ENCODE data around the gene FAM3C.

The FAM3C gene

DNA sequence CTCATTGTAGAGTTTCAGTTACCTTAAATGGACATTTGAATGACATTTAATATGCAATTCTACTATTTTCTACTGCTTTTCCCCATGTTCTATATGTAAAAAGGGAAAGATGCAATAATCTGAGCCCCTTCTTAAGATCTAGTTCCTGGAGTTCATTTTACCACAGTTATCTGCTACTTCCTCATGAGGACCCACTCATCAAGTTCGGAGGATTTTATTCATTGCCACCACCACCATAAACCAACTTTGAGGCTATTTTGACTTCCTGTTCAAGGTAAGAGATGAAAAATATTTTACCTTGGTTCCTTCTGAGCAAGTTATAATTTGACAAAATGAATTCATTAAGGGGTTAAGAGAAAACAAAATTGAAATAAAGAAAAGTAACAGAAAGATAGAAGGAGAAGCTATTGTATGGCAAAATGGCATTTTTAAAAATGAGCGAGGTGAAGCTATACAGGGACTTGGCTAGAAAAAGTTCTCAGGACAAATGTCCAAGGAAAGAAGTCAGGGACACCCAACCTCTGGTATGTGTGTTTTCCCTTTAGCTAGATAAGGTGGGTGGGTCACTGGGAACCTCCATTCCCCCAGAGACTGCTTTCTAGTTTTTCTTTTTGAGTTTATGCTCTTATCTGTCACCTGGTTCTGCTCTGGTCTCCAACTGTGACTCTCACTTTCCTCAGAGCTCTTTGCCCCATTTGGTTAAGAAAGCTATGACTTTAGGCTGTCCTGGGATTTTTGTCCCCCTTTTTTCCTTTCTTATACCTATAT, 14.9 kb upstream of the FAM3C start:
- no peak for DNase-seq

DNA sequence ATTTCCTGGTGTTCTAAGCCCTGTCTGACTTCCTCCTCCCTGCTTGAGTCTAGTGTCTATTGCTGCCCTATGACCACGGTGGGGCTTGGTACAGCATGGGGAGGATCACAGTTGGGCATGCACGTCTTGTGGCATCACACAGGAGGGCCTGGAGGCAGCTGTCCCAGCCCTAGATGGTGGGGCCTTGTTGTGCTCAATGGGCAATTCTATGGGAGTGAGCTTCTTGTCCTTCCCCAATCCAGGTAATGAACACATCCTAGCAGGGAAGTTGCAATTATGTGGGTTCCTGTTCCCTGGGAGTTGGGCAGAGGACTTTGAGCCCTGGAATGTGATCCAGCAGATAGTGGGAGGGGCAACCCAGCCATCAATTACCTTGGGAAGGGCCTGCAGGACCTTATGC, 10.8 kb upstream of the FAM3C start:
- no peak for DNase-seq

DNA sequence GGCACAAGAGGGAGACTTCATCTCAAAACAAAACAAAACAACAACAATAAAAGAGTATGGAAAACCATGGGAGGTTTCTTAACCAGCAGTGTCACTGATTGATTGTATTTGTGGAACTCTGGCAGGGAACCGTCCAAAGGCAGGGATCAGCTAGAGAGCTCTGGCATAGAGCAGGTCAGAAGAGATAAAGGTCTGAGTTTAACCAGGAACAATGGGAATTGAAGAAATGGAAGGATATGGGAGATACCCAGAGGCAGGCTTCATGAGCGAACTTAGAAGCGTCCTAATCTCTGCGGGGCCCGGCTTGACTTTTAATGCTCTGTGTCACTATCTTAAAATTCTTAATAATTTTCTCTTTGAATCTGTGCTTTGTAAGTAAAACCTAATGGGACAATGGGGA, 10.4 kb upstream of the FAM3C start:
- no peak for DNase-seq

DNA sequence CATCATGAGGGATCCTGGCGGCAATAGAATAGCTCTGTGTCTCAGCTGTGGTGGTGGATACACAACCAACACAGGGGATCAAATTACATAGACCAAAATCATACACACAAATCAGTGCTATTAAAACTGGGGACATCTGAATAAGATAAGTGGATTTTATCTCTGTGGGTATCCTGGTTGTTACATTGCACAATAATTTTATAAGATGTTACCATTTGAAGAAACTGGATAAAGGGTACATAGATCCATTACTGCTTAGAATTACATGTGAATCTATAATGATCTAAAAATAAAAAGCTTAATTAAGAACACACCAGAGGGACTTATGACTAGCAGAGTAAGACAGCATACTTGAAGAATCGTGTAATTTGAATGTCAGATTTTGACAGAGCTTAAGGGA, 8.2 kb upstream of the FAM3C start:
- no peak for DNase-seq

DNA sequence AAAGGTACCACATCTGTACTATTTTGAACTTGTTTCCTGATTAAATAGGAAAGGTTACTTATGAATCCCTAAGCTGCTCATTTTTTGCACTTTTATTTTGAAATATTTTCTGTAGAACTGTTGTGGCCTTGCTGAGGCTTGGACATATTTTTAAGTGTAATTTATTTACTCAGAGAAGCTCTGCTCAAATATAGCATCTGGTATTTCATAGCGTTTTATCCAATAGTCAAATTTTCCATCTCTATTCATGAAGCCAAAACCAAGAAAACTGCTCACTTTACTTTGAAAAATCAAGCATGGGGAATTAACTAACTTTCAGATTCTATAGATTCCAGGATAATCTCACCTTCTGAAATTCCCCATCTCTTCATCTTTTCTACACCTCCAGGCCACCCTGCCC, 6.6 kb upstream of the FAM3C start:
- DNase-seq: no peak

DNA sequence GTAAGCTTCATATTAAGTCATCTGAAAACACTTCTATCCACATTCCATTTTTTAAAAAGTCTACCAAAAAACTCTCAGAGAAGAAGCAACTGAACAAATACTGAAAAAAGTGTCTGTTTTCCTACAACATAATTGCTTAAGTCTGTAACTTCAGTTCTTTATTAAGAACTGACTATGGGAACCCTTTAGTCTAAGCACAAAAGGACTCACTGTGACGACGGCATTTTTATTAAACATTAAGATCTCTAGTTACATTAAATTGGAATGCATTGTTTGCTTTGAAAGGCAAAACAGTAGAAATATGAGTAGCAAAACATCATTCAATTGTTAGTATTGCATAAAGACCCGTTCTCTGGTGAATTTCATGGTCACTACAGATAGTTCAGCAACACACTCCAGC, 5.8 kb upstream of the FAM3C start:
- no peak for DNase-seq

DNA sequence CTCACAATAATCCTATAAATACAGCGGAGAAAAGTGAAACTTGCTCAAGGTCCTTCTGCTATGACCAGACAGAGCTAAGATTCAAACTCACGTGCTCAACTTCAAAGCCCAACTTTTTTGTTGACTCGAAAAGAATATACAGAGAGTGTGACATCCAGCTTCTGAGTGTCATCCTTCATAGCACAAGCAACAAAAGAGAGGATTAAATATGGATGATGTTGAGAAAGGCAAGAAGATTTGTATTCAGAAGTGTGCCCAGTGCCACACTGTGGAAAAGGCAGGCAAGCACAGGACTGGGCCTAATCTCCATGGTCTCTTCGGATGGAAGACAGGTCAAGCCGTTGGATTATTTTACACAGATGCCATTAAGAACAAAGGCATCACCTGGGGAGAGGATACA, 2.1 kb upstream of the FAM3C start:
- DNase-seq: no peak

DNA sequence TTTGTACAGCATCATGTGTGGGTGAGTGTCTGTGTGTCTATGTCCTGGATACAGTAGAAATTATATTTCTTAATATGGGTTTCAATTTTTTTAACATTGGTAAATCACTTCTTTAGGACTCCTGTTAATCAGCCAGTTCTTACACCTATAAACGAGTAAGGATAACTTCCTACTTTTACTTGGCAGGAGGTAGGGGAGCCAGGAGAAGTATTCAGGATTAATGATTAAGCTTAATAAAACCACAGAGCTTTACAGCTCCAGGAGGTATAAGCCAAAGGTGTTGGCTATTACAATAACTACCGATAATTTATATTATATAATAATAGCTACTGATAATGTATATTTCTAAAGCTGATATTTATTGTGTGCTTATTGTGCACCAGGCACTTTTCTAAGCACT, 1.7 kb upstream of the FAM3C start:
- no peak for DNase-seq

DNA sequence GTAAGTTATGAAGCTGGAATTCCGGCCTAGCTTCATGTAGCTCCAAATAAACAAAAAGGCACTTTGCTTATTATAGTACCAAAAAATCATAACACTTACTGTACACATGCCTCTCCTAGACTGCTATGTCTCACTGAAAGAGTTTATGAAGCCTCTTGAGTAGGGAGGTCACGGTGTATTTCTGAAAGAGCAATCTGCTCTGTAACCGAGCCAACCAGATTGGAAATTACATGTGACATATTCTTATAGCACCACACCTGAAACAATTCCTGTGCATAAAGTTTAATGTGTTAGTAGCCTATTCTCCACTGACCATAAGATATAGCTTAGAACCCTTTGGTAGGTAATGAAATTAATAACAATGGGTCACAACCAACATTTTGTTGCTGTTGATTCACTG, 1.3 kb upstream of the FAM3C start:
- no peak for DNase-seq

DNA sequence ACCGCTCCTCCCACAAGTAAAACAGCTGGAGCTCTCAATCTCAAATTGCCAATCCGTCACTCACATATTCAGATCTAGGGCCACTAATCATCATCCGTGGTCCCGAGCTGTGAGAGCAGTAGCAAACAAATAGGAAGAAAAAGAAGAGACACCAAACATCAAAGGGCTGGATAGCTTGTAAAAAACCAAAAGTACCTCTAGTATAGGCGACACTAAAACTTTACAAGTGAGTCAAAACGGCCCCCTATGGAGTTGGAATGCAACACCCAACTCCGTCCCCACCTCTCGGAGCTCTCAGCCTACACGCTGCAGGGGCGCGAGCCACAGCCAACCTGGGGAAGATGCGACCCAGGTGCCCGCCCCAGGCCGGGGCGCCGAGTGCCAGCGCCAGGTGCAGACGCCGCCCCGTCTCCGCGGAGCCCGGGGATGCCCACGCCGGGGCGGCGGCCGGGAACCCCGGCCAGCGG, 581 bp downstream of the FAM3C start:
- DNase-seq: peak; percentile 23

DNA sequence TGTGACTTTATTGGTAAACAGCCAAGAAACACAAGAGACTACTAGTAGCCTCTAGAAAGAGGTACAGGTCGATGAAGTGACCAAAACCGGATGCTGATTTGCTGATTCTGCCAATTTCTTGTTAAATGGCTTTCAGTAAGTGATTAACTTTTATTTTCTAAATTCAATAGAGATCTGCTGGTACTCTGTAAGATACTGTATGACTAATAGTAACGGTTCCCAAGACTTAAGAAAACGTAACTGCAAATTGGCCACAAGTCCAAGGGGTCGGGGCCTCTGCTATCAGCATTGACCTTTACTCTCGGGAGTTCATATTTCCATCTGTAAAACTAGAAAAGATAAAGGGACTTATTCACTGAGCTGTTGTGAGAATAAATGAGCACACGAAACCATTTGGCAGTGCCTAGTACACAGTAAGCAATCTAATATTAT, 1.4 kb downstream of the FAM3C start:
- no peak for DNase-seq

DNA sequence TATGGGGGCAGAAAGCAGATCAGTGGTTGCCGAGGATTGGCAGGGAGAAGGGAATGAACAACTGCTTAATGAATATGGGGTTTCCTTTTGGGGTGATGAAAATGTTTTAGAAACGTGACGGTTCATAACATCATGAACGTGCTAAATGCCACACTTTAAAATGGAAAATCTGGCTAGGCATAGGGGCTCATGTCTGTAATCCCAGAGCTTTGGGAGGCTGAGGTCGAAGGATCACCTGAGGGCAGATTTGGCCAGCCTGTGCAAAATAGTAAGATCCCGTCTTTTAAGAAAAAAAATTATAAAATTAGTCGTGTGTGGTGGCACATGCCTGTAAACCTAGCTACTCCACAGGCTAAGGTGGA, 3.1 kb downstream of the FAM3C start:
- no peak for DNase-seq

DNA sequence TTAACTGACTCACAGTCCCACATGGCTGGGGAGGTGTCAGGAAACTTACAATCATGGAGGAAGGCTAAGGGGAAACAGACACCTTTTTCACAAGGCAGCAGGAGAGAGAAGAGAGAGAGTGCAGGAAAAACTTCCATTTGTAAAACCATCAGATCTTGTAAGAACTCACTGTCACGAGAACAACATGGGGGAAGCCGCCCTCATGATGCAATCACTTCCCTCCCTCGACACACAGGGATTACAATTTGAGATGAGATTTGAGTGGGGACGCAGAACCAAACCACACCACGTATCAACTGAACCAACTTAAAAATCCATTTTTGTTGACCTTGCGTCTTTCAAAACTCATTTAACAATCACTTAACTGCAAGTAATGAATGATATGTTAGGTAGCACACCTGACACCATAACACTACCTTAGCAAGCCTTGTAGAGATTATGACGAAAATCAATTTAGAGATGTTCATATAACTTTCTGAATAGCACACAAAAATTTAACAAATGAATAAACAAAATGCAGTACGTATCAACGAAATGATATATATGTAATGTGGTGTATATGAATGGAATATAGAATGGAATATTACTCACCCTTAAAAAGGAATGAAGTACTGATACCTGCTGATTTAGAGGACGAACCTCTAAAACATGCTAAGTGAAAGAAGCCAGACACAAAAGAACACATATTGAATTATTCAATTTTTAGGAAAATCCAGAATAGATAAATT, 3.7 kb downstream of the FAM3C start:
- DNase-seq: no peak

DNA sequence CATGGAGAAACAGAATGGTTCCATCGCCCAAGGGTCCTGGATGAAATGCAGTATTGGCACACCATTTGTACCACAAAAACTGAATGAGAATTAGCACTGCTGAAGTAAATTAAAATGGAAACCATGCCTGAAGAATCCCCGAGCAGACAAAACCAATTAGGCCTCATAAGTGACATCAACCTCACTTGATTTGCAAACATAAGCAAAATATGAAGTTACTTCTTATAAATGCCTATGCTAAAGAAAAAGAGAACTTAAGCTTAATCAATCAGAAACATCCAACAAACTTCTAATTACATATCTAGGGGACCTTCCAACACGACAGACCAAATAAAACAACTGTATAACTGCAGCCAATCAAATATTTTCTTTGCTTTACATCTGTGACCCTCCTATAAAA, 4.4 kb downstream of the FAM3C start:
- DNase-seq: no peak

DNA sequence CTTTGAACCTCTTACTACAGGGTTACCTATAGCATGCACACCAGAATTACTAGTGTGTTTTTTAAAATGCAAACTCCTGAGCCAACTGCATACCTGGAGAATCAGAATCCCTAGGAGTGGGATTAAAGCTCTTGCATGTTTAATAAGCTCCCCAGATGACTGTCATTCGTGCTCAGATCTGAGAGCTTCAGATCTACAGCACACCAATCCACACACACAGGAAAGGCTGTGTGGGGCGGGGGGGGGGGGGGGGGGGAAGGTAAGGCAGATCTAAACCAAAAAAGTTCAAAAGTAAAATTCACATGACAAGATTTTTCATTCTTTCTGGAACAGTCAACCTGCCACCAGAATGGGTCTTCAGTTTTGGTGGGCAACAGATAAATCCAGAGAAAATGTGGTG, 5.5 kb downstream of the FAM3C start:
- no peak for DNase-seq

DNA sequence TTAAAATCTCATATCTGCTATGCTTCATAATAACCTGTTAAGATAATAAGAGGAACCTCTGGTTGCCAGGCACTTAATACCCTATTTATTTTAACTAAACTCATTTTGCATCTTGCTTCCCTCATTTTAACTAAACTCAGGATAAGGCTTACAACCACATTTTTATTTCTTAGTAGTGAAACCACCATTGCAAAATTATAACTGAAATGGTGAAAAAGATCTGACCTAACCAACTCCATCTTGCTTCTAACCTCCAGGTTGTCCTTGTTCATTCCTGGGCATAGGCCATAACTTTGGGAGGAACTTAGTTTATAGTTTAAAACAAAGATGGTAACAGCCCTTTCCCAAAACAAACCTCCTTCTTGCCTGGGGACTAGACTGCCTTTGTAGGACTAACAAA, 6.0 kb downstream of the FAM3C start:
- no peak for DNase-seq

DNA sequence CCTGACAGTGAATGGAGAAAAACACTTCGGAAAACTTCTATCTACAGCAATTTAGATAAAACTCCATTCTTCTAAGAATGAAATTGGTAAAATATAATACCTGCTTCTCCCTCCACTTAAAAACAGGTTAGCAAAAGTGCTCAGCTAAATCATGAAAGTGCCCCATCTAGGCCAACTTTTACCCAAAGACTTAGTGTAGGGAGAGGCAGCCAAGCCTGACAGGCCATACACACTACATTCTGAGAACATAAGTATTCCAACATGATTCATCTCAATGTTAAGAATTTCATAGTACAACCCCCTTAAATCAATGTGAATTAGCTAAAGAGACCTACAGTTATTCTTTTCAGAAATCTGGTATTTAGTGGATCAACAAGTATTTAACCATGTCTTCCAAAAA, 7.2 kb downstream of the FAM3C start:
- DNase-seq: no peak

DNA sequence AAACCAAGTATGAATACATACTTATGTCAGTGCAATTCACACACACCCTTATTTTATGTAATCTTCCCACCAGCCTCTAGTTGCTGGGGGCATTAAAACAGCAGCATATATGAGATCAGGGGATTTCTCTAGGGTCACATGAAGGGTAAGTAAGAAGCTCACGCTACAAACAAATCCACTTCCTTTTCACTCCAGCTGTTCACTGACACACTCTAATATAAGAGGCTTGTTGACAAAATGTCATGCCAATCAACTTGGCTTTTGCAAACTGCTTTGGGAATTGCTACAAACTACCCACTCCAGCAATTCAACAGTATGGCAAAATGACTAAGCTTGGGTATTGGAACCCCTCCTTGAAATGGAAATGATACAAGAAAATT, 10.3 kb downstream of the FAM3C start:
- no peak for DNase-seq

DNA sequence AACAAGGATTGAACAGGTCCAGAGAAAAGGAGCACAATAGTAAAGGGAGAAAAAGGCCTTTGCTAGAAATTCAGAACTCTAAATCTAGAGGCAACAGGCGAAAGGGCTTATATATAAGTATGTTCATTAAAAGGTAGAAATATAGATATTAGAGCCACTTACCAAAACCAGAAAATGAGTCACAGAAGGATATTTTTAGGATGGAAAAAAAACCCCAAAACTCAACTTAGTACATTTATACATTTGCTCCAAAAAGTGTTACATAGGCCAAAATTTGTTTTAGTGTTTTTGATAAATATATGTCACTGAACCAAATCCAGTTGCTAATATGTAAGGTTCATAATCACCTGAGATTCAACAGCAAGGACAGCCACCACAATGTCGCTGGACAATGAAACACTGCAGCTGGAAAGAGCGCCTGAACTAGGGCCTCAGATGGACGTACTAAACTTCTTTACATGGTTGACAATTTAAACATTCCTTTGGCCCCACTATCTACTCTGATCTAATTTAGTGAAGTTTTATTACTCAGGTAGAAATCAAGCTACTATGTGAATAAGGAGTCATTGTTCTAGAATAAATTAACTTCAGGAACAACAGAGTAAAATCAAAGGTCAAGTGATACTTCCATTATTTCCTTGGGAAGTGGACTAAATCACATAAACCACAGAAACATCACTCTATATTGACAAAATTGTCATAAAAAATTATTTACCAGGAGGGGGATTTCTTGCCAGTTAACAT, 10.9 kb downstream of the FAM3C start:
- DNase-seq: no peak

DNA sequence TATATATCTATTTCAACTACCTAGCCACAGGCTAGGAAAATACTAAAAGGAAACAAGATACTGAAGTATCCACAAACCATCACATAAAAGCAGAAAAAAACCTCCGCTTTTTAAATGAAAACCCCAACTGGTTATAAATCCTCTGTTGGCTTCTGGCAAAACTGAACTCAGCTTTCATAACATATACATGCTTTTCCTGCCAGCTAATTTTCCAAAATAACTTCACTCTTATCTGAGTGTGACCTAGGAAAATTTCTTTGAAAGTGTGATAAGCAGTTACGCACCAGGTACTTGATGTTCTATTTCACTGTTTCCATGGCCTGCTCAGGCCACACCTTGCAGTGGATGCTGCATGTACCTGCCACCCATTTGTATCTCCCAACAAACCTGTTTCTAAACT, 11.8 kb downstream of the FAM3C start:
- DNase-seq: no peak

DNA sequence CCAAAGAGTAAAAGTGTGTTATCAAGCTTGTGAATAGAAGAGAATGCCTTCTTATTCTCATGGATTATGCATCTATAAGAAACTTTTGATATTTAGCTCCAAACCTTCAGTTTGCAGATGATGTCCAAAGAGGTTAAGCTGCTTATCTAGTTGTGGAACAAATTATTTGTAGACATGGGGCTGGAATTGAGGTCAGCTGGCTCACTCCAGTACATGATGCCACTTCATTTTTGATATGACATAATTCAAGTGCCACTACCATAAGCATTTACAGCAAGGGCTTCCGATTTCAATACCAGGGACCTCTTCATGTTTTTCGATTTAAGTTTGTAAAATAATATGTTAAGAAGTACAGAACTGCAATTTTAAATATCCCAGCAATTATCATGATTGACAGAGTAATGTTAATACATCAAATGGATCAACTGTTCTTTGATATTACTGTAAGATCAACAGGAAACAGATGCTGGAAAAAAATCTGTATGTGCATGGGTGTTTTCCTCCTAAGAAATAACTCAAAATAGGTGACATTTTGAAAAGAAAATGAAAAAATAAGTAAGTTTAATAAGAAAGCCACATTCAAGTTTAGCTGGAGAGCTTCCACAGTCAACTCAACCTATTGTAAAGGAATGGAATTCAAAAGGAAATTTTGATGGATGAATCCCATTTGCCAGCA, 12.7 kb downstream of the FAM3C start:
- DNase-seq: no peak

DNA sequence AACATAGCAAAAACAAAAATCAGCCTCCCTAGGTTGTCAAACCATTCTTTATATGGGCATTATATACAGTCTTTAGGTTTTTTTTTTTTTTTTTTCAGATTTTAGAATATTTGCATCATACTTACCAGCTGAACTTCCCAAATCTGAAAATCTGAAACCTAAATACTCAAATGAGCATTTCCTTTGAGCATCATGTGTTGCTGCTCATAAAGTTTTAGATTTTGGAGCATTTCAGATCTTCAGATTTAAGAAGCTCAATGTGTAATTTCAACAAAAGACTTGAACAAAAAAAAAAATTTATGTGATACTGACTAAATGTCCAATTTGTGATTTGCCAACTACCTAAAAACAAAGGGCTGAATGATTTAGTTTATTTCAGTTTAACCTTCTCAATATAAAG, 13.6 kb downstream of the FAM3C start:
- no peak for DNase-seq

DNA sequence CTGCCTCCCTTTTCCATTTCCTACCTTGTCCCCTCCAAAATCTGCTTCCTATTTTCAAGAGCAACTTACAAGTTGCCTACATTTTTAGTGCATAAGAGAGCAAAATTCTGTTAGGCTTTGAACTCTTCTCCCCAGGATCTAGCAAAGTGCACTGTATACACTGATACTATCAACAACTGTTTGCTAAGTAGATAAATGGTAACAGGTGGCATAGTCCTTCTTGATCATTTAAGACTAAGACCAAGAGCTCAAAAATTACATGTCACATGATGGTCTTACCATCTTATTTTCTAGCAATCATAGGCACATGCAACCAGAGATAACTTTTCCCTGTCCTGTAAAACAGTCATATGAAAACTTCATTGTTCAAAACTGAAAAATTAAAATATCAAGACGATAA, 16.2 kb downstream of the FAM3C start:
- no peak for DNase-seq

DNA sequence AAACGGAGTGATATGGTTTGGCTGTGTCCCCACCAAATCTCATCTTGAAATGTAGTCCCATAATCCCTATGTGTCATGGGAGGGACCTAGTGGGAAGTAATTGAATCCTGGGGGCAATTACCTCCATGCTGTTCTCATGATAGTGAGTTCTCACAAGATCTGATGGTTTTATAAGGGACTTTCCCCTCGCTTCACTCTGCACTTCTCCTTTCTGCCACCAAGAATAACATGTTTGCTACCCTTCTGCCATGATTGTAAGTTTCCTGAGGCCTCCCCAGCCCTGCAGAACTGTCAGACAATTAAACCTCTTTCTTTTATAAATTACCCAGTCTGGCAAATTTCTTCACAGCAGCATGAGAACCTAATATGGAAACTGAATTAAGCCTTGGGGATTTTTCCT, 19.1 kb downstream of the FAM3C start:
- DNase-seq: no peak

Data from right hindlimb (tissue), 1 donor.